Measurements from ENCODE around the gene CCR8. TPM values are rescaled to one million over a fixed set of nuclear protein-coding genes. Genes with fewer than 3 reads are reported as not detected.
"Not testable (repeated sequence)": the region's sequence is repeated elsewhere in the genome, so short reads cannot be mapped to it uniquely, and the experiment has no call there.

Gene CCR8
- polyA plus RNA-seq, 1 donor: 0.09 TPM

DNA sequence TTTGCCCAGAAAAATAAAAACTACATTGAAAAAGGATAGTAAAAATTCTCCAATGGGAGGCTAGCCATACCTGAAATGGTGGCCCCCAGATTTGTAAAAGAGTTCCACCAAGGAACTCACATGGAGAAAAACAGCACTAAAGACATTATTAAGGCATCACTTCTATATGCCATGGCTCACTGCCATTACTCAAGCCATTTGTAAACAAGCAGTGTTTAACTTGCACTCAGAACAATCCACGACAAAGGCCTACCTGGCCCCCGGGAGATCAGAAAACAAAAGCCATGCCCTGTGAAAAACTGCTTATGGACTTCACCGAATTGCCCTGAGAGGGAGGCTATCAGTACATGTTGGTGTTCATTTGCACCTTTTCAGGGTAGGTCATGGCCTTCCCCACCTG lies 19.6 kb downstream of the CCR8 start:
- Histone ChIP-seq H3K4me3 (ENCODE audit: low read length) (no peak overlapping the region), H3K27ac (ENCODE audit: low read length) (no peak overlapping the region), H3K9me3 (ENCODE audit: control insufficient read depth, low read depth, low read length) (no peaks in the 10 kb centered on the region), H3K36me3 (ENCODE audit: control insufficient read depth, insufficient read depth, low read length) (no peaks in the 10 kb centered on the region), H3K4me1 (ENCODE audit: control insufficient read depth, insufficient read depth, low read length) (no peaks in the 10 kb centered on the region), H3K27me3 (ENCODE audit: control insufficient read depth, insufficient read depth, low read length) (no peaks in the 10 kb centered on the region)
- DNase-seq: no peak
- WGBS (ENCODE audit: insufficient coverage, low lambda C conversion rate): no CpG with 5 or more reads among the region's 3 CpGs

DNA sequence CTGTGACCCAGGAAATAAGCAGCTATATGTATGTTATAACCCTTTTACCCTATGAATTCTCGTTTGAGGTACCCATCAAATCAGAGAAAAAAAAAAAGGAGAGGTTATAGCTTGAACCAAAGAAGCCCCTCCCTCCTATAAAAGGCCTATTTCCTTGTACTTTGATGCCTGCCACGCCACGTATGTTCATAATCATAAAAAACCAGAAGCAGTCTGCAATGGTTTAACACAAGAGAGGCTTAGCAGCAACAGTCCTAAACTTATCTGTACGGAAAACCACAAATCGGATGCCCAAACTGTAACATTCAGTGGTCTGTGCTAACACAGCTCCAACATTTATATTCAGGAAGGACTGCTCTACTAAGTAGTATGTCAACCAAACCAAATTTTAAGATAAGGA lies 21.2 kb downstream of the CCR8 start:
- DNase-seq: peak; percentile 18 to 60
- no peaks in the 10 kb centered on the region for H3K4me1 ChIP-seq (ENCODE audit: control insufficient read depth, insufficient read depth, low read length)
- H3K4me3 ChIP-seq (ENCODE audit: low read length): no peak overlapping the region
- H3K9me3 ChIP-seq (ENCODE audit: control insufficient read depth, low read depth, low read length): no peaks in the 10 kb centered on the region
- no peak overlapping the region for H3K27ac ChIP-seq (ENCODE audit: low read length)
- no peaks in the 10 kb centered on the region for H3K36me3 ChIP-seq (ENCODE audit: control insufficient read depth, insufficient read depth, low read length)
- no peaks in the 10 kb centered on the region for H3K27me3 ChIP-seq (ENCODE audit: control insufficient read depth, insufficient read depth, low read length)
- WGBS (ENCODE audit: insufficient coverage, low lambda C conversion rate): 40% methylated on average over 1 of the region's 5 CpGs

DNA sequence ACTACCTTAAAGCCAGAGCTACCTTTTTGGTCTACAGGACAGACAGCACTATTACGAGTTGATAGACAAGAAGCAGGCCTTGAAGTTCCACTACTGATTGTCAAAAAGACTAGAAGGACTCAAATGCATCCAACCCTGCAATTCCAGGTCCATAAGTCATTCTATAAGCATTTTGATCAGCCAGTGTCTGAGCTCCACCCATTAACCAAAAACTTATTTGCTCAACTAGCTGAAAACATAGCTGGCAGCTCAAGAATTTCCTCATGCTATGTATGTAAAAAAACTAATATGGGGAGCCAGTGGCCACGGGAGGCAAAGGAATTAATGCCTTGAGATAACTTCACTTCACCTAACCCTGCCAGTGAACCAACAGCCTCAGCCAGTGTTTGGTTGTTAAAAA lies 21.6 kb downstream of the CCR8 start:
- not testable (repeated sequence) for H3K27me3 ChIP-seq (ENCODE audit: control insufficient read depth, insufficient read depth, low read length); DNase-seq; H3K9me3 ChIP-seq (ENCODE audit: control insufficient read depth, low read depth, low read length); H3K4me3 ChIP-seq (ENCODE audit: low read length); H3K36me3 ChIP-seq (ENCODE audit: control insufficient read depth, insufficient read depth, low read length); H3K27ac ChIP-seq (ENCODE audit: low read length); H3K4me1 ChIP-seq (ENCODE audit: control insufficient read depth, insufficient read depth, low read length)
- 40% methylated on average over 1 of the region's 2 CpGs for WGBS (ENCODE audit: insufficient coverage, low lambda C conversion rate)

DNA sequence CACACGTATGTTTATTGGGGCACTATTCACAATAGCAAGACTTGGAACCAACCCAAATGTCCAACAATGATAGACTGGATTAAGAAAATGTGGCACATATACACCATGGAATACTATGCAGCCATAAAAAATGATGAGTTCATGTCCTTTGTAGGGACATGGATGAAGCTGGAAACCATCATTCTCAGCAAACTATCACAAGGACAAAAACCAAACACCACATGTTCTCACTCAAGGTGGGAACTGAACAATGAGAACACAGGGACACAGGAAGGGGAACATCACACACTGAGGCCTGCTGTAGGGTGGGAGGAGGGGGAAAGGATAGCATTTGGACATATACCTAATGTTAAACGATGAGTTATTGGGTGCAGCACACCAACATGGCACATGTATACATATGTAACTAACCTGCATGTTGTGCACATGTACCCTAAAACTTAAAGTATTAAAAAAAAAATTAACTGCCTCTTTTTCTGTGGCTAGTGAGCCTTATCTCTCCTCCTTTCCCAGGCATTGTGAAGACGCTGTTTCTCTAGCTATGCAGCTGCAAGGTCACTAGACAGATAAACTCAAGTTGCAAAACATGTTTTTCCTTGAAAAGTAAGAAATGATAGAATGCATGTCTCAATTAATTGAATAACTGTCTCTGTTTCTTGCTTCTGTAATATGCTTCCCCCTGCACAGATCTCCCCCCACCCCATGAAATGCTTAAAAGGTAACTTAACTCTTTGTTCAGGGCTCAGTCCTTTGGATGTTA lies 23.8 kb downstream of the CCR8 start:
- H3K4me1 ChIP-seq (ENCODE audit: control insufficient read depth, insufficient read depth, low read length); H3K36me3 ChIP-seq (ENCODE audit: control insufficient read depth, insufficient read depth, low read length); H3K27me3 ChIP-seq (ENCODE audit: control insufficient read depth, insufficient read depth, low read length); DNase-seq; H3K9me3 ChIP-seq (ENCODE audit: control insufficient read depth, low read depth, low read length); H3K4me3 ChIP-seq (ENCODE audit: low read length); H3K27ac ChIP-seq (ENCODE audit: low read length): not testable (repeated sequence)
- 17% methylated on average over 1 of the region's 3 CpGs for WGBS (ENCODE audit: insufficient coverage, low lambda C conversion rate)

DNA sequence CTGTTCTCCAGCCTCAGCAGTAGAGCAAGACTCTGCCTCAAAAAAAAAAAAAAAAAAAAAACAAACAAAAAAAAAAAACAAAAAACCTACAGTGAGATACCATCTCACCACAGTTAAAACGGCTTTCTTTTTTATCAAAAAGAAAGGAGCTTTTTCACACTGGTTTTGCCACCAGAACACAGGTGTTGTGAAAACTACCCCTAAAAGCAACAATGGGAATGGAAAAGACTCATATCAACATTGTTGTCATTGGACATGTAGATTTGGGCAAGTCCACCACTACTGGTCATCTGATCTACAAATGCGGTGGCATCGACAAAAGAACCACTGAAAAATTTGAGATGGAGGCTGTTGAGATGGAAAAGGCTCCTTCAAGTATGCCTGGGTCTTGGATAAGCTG lies 28.8 kb downstream of the CCR8 start:
- no peak overlapping the region for H3K4me3 ChIP-seq (ENCODE audit: low read length)
- DNase-seq: no peak
- no peak overlapping the region for H3K27ac ChIP-seq (ENCODE audit: low read length)
- no peaks in the 10 kb centered on the region for H3K9me3 ChIP-seq (ENCODE audit: control insufficient read depth, low read depth, low read length)
- WGBS (ENCODE audit: insufficient coverage, low lambda C conversion rate): no CpG with 5 or more reads among the region's 3 CpGs
- H3K27me3 ChIP-seq (ENCODE audit: control insufficient read depth, insufficient read depth, low read length): no peaks in the 10 kb centered on the region
- no peaks in the 10 kb centered on the region for H3K36me3 ChIP-seq (ENCODE audit: control insufficient read depth, insufficient read depth, low read length)
- no peaks in the 10 kb centered on the region for H3K4me1 ChIP-seq (ENCODE audit: control insufficient read depth, insufficient read depth, low read length)

DNA sequence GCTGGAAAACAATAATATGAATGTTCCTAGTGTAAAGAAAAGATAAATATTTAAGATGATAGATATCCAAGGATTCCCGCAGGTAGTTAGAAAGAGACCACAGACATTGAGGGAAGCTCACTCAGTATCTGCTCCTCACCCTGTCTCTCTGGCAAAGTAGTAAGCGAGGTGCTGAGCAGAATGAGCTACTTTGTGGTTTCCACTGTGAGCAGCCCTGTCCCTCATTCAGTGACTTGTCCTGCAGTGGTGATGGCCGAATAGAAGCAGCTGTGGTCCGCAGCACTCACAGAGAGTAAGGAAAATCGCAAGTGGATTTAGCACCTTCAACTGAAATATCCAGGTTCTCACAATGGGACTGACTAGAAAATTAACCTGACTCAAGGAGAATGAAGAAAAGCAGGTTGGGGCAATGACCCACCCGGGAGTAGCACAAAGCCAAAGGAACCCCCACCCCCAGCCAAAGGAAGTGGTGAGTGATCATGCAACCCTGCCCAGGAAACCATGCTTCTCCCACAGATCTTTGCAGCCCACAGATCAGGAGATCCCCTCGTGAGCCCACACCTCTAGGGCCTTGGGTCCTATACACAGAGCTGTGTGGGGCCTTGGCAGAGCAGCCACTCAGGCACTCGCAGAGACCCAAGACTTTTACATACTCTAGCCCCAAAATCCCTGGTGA lies 31.9 kb downstream of the CCR8 start:
- Histone ChIP-seq H3K27me3 (ENCODE audit: control insufficient read depth, insufficient read depth, low read length) (no peaks in the 10 kb centered on the region), H3K36me3 (ENCODE audit: control insufficient read depth, insufficient read depth, low read length) (no peaks in the 10 kb centered on the region), H3K4me1 (ENCODE audit: control insufficient read depth, insufficient read depth, low read length) (no peaks in the 10 kb centered on the region), H3K4me3 (ENCODE audit: low read length) (no peak overlapping the region), H3K27ac (ENCODE audit: low read length) (no peak overlapping the region), H3K9me3 (ENCODE audit: control insufficient read depth, low read depth, low read length) (no peaks in the 10 kb centered on the region)
- no peak for DNase-seq
- WGBS (ENCODE audit: insufficient coverage, low lambda C conversion rate): 80% methylated on average over 1 of the region's 8 CpGs

DNA sequence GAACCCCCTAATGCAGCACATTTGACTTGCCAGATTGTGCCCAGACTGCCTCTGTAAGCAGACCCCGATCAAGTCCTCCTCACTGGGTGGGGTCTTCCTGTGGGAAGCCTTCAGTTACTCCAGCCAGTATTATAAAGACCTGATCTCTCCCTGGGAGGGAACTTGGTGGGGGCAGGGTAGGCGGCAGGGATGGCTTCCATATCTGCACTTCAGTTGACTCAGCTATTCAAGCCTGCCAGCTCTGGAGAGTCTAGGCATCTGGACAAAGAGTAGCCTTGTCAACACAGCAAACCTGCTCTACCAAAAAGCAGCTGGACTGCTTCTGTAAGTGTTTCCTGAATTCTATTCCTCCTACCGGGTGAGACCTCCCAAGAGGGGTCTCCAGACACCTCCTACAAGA lies 32.7 kb downstream of the CCR8 start:
- no peak for DNase-seq
- Histone ChIP-seq H3K4me1 (ENCODE audit: control insufficient read depth, insufficient read depth, low read length) (no peaks in the 10 kb centered on the region), H3K9me3 (ENCODE audit: control insufficient read depth, low read depth, low read length) (no peaks in the 10 kb centered on the region), H3K27ac (ENCODE audit: low read length) (no peak overlapping the region), H3K36me3 (ENCODE audit: control insufficient read depth, insufficient read depth, low read length) (no peaks in the 10 kb centered on the region), H3K27me3 (ENCODE audit: control insufficient read depth, insufficient read depth, low read length) (no peaks in the 10 kb centered on the region), H3K4me3 (ENCODE audit: low read length) (no peak overlapping the region)
- no CpG with 5 or more reads among the region's 3 CpGs for WGBS (ENCODE audit: insufficient coverage, low lambda C conversion rate)

DNA sequence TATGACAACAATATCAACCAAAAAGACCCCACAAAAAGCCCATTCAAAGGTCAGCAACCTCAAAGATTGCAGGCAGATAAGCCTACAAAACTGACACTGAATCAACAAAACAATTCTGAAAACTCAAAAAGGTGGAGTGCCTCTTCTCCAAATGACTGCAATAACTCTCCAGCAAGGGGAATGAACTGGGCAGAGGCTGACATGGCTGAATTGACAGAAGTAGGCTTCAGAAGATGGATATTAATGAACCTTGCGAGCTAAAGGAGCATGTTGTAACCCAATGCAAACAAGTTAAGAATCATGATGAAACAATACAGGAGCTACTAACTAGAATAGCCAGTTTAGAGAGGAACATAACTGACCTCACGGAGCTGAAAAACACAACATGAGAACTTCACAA lies 33.3 kb downstream of the CCR8 start:
- 83% methylated on average over 1 of the region's 2 CpGs for WGBS (ENCODE audit: insufficient coverage, low lambda C conversion rate)
- H3K27ac ChIP-seq (ENCODE audit: low read length): no peak overlapping the region
- H3K4me3 ChIP-seq (ENCODE audit: low read length): no peak overlapping the region
- H3K4me1 ChIP-seq (ENCODE audit: control insufficient read depth, insufficient read depth, low read length): no peaks in the 10 kb centered on the region
- H3K27me3 ChIP-seq (ENCODE audit: control insufficient read depth, insufficient read depth, low read length): no peaks in the 10 kb centered on the region
- H3K9me3 ChIP-seq (ENCODE audit: control insufficient read depth, low read depth, low read length): no peaks in the 10 kb centered on the region
- no peaks in the 10 kb centered on the region for H3K36me3 ChIP-seq (ENCODE audit: control insufficient read depth, insufficient read depth, low read length)
- DNase-seq: no peak

DNA sequence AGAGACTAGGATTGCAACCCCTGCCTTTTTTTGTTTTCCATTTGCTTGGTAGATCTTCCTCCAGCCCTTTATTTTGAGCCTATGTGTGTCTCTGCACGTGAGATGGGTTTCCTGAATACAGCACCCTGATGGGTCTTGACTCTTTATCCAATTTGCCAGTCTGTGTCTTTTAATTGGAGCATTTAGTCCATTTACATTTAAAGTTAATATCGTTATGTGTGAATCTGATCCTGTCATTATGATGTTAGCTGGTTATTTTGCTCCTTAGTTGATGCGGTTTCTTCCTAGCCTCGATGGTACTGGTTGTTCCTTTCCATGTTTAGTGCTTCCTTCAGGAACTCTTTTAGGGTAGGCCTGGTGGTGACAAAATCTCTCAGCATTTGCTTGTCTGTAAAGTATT lies 40.9 kb downstream of the CCR8 start:
- H3K36me3 ChIP-seq (ENCODE audit: control insufficient read depth, insufficient read depth, low read length); H3K9me3 ChIP-seq (ENCODE audit: control insufficient read depth, low read depth, low read length); H3K27me3 ChIP-seq (ENCODE audit: control insufficient read depth, insufficient read depth, low read length); H3K27ac ChIP-seq (ENCODE audit: low read length); H3K4me1 ChIP-seq (ENCODE audit: control insufficient read depth, insufficient read depth, low read length); H3K4me3 ChIP-seq (ENCODE audit: low read length); DNase-seq: not testable (repeated sequence)
- no CpG with 5 or more reads among the region's 4 CpGs for WGBS (ENCODE audit: insufficient coverage, low lambda C conversion rate)

DNA sequence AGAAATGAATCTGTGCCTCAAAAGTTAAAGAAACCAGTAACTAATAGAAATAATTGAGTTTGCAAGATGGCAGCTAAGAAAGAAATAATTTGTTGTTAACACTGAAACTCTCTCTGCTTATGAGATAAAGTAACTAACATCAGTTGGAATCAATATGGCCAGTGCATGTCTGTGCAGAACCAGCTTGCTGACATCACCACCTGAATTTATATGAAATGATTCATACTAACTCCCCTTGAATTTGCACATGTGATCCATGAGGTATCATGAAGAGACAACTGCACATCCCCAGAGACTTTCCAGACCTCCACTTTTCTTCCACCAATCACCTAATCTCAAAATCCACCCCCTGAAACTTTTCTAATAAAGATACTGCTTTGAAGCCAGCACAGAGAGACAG lies 43.3 kb downstream of the CCR8 start:
- no peak overlapping the region for H3K27ac ChIP-seq (ENCODE audit: low read length)
- no peaks in the 10 kb centered on the region for H3K27me3 ChIP-seq (ENCODE audit: control insufficient read depth, insufficient read depth, low read length)
- DNase-seq: no peak

More for the DNA sequence above, 43.3 kb downstream of the CCR8 start:
- no peaks in the 10 kb centered on the region for H3K4me1 ChIP-seq (ENCODE audit: control insufficient read depth, insufficient read depth, low read length)
- no peaks in the 10 kb centered on the region for H3K36me3 ChIP-seq (ENCODE audit: control insufficient read depth, insufficient read depth, low read length)
- no peak overlapping the region for H3K4me3 ChIP-seq (ENCODE audit: low read length)
- H3K9me3 ChIP-seq (ENCODE audit: control insufficient read depth, low read depth, low read length): no peaks in the 10 kb centered on the region

Measured in large intestine (tissue), 3 donors.